Measurements from ENCODE around the gene SEMA4B.
"Not testable (repeated sequence)": the region's sequence is repeated elsewhere in the genome, so short reads cannot be mapped to it uniquely, and the experiment has no call there.

SEMA4B gene

GRCh38 chr15:90262426-90262825 is 61.3 kb downstream of the SEMA4B start:
- DNase-seq, result no peak

GRCh38 chr15:90264671-90265070 is 63.5 kb downstream of the SEMA4B start:
- DNase-seq, result no peak

GRCh38 chr15:90265271-90266060 is 64.3 kb downstream of the SEMA4B start, which contains the start of gene NGRN:
Gene NGRN (plus strand): TSS chr15:90265672. CDS start chr15:90265713, 41 bp downstream.
- DNase-seq, result peak; percentile 93 to 96

- peak in 1 of 2 experiments; percentile 47 for DNase-seq
Observed at GRCh38 chr15:90266061-90266431, 64.9 kb downstream of the SEMA4B start.

- DNase-seq, result peak in 1 of 2 experiments; percentile 29
Observed at GRCh38 chr15:90266485-90266884, 65.4 kb downstream of the SEMA4B start.

GRCh38 chr15:90268415-90268814 is 67.3 kb downstream of the SEMA4B start:
- no peak for DNase-seq

- no peak for DNase-seq
Observed at GRCh38 chr15:90270502-90271150, 69.5 kb downstream of the SEMA4B start.

- DNase-seq, result no peak
Observed at GRCh38 chr15:90271459-90272166, 70.5 kb downstream of the SEMA4B start.

GRCh38 chr15:90278467-90278866 is 77.3 kb downstream of the SEMA4B start:
- not testable (repeated sequence) for DNase-seq
